ENCODE measurements around the gene EPHA3.

- TF ChIP-seq CTCF (conservative IDR thresholded peaks at IDR 0.05; ENCODE audit: low read depth, low read length) (no peak), MAFK (IDR thresholded peaks at IDR 0.05; ENCODE audit: low read depth, low read length) (no peak), POLR2A (IDR thresholded peaks at IDR 0.05; ENCODE audit: low read depth, low read length) (no peak), RCOR1 (IDR thresholded peaks at IDR 0.05; ENCODE audit: insufficient replicate concordance, low read length) (no peak), SMC3 (IDR thresholded peaks at IDR 0.05; ENCODE audit: low read depth, low read length) (no peak), RFX5 (IDR thresholded peaks at IDR 0.05; ENCODE audit: low read depth, low read length) (no peak), BHLHE40 (IDR thresholded peaks at IDR 0.05; ENCODE audit: low read depth, low read length) (no peak), MXI1 (IDR thresholded peaks at IDR 0.05; ENCODE audit: borderline replicate concordance, low read depth, low read length) (no peak), NFE2L2 (IDR thresholded peaks at IDR 0.05; ENCODE audit: low read depth, low read length) (no peak), USF2 (IDR thresholded peaks at IDR 0.05; ENCODE audit: low read depth, low read length) (no peak), CEBPB (IDR thresholded peaks at IDR 0.05; ENCODE audit: low read depth, low read length) (no peak)
These were observed 138.9 kb downstream of the EPHA3 start for GRCh38 chr3:89246326-89246725.
